GM12872 (cell line): ENCODE measurements around the gene STK10.

Source experiments
- CTCF ChIP-seq: IDR thresholded peaks from 3 replicates; pipeline ENCODE4 v1.5.1; 2011; ENCODE audit warnings: low read depth, mild to moderate bottlenecking, low read length, moderate library complexity; ENCODE audit not compliant: insufficient read depth

The STK10 gene

GRCh38 chr5:171999100-171999499 is 188.9 kb downstream of the STK10 start:
- no peak for TF ChIP-seq CTCF

- no peak for TF ChIP-seq CTCF
Observed at GRCh38 chr5:171997011-171997410, 191.0 kb downstream of the STK10 start.

GRCh38 chr5:171992813-171993212 is 195.2 kb downstream of the STK10 start:
- TF ChIP-seq CTCF, result no peak

GRCh38 chr5:171992305-171992704 is 195.7 kb downstream of the STK10 start:
- no peak for TF ChIP-seq CTCF
